Keratinocyte (primary cell): ENCODE measurements around the gene TRAPPC2L. TPM values are rescaled to one million over a fixed set of nuclear protein-coding genes. Genes with fewer than 3 reads are reported as not detected.

Source experiments
- DNase-seq: peaks from one replicate; pipeline ENCODE4 v3.0.0-alpha.2; 2011; ENCODE audit warnings: low read depth, missing footprints, low spot score
- FAIRE-seq: peaks from 2 replicates; lab custom pipeline; 2011; peaks lifted over from hg19 to GRCh38; lab: Jason Lieb, UNC
- H2AFZ ChIP-seq: 2 replicates; pipeline ENCODE4 v1.6.0; 2012; ENCODE audit warnings: low read length, control low read depth, inconsistent platforms; ENCODE audit not compliant: control insufficient read depth
- H3K27ac ChIP-seq: 2 replicates; pipeline ENCODE4 v1.5.1; 2011; ENCODE audit warnings: low read length; ENCODE audit not compliant: control insufficient read depth, insufficient read depth
- H3K27me3 ChIP-seq: 3 replicates; pipeline ENCODE4 v1.6.0; 2011; ENCODE audit warnings: low read length; ENCODE audit not compliant: control insufficient read depth, insufficient read depth; ENCODE audit errors: extremely low read depth
- H3K36me3 ChIP-seq, 2 experiments: 2 replicates in 1 of 2; 3 replicates in 1 of 2; pipeline ENCODE4 v1.5.1; 2011; ENCODE audit warnings: low read length in 2 of 2, mild to moderate bottlenecking in 1 of 2; ENCODE audit not compliant: control insufficient read depth in 2 of 2, insufficient read depth in 2 of 2; ENCODE audit errors: extremely low read depth in 1 of 2
- H3K4me1 ChIP-seq: 3 replicates; pipeline ENCODE4 v1.5.1; 2011; ENCODE audit warnings: low read length; ENCODE audit not compliant: control insufficient read depth, insufficient read depth; ENCODE audit errors: extremely low read depth
- H3K4me2 ChIP-seq: 3 replicates; pipeline ENCODE4 v1.6.0; 2011; ENCODE audit warnings: low read depth, low read length; ENCODE audit not compliant: control insufficient read depth, insufficient read depth; ENCODE audit errors: extremely low read depth
- H3K4me3 ChIP-seq, 3 experiments: fragments of 200-600 bp in 1 of 3; sonication (generic) in 1 of 3; 2 replicates in 2 of 3; 3 replicates in 1 of 3; pipeline ENCODE4 v1.5.1; 2011 to 2016; ENCODE audit warnings: low read length in 3 of 3, mild to moderate bottlenecking in 3 of 3, control low read depth in 2 of 3, inconsistent platforms in 1 of 3, low read depth in 1 of 3, mixed read lengths in 1 of 3, mixed run types in 1 of 3, moderate library complexity in 1 of 3; ENCODE audit not compliant: control insufficient read depth in 2 of 3, insufficient read depth in 2 of 3; ENCODE audit errors: extremely low read depth in 1 of 3
- H3K79me2 ChIP-seq: 2 replicates; pipeline ENCODE4 v1.6.0; 2012; ENCODE audit warnings: low read length; ENCODE audit not compliant: control insufficient read depth, insufficient read depth
- H3K9ac ChIP-seq: 3 replicates; pipeline ENCODE4 v1.6.0; 2011; ENCODE audit warnings: low read length; ENCODE audit not compliant: control insufficient read depth, insufficient read depth; ENCODE audit errors: extremely low read depth
- H3K9me1 ChIP-seq: 3 replicates; pipeline ENCODE4 v1.6.0; 2011; ENCODE audit warnings: low read length; ENCODE audit not compliant: control insufficient read depth, insufficient read depth; ENCODE audit errors: extremely low read depth
- H3K9me3 ChIP-seq: 2 replicates; pipeline ENCODE4 v1.5.1; 2012; ENCODE audit warnings: low read depth, low read length; ENCODE audit not compliant: control insufficient read depth
- H4K20me1 ChIP-seq: 3 replicates; pipeline ENCODE4 v1.6.0; 2011; ENCODE audit warnings: low read length; ENCODE audit not compliant: control insufficient read depth, insufficient read depth; ENCODE audit errors: extremely low read depth
- EZH2 ChIP-seq: IDR thresholded peaks from one replicate; pipeline ENCODE4 v1.6.1; 2012; ENCODE audit warnings: inconsistent platforms, mild to moderate bottlenecking, low read length, moderate library complexity
- dilution Hi-C: fragments of 300-500 bp; cut with MboI; formaldehyde crosslinking; loops from one replicate; pipeline ENCODE4 v1.7.0; 2020; ENCODE audit warnings: low sequenced_read_pairs; ENCODE audit not compliant: extremely low pct_ligation_motif_present
- polyA plus RNA-seq, 5 experiments: library from polyadenylated mRNA; depleted of rRNA in 3 of 5; stranded (reverse) in 3 of 5; stranded (forward) in 1 of 5; unstranded in 1 of 5; fragments of >200 nt; gene quantifications; 1 replicate in 1 of 5; 2 replicates in 3 of 5; 3 replicates in 1 of 5; pipeline versions ENCODE4 v1.2.1 to v1.2.3, GENCODE V29; 2011 to 2012; ENCODE audit warnings: missing spikeins in 2 of 5, low read depth in 1 of 5, low replicate concordance in 1 of 5
- TF ChIP-seq, protein P1 (sequence below), 3 experiments: IDR thresholded peaks in 1 of 3; conservative IDR thresholded peaks in 1 of 3; optimal IDR thresholded peaks in 1 of 3; 2 replicates in 2 of 3; 3 replicates in 1 of 3; pipeline versions ENCODE3 to v1.5.1; 2011; ENCODE audit warnings: low read length in 3 of 3, mild to moderate bottlenecking in 3 of 3, moderate library complexity in 2 of 3, control low read depth in 1 of 3, inconsistent platforms in 1 of 3; ENCODE audit not compliant: insufficient read depth in 2 of 3; ENCODE audit errors: extremely low read depth in 1 of 3

Gene TRAPPC2L
- polyA plus RNA-seq, 1 donor (not counting 4 experiments of a cell fraction or from before 2014, with no cell fraction given): 139 TPM

GRCh38 chr16:88807626-88808453 lies 49.1 kb upstream of the TRAPPC2L start:
- no peak overlapping the region for H3K9ac ChIP-seq
- H3K4me3 ChIP-seq: no peak overlapping the region
- peaks cover 30% of the 10 kb centered on the region for H3K4me1 ChIP-seq
- no peak for TF ChIP-seq EZH2
- TF ChIP-seq, protein P1, sequence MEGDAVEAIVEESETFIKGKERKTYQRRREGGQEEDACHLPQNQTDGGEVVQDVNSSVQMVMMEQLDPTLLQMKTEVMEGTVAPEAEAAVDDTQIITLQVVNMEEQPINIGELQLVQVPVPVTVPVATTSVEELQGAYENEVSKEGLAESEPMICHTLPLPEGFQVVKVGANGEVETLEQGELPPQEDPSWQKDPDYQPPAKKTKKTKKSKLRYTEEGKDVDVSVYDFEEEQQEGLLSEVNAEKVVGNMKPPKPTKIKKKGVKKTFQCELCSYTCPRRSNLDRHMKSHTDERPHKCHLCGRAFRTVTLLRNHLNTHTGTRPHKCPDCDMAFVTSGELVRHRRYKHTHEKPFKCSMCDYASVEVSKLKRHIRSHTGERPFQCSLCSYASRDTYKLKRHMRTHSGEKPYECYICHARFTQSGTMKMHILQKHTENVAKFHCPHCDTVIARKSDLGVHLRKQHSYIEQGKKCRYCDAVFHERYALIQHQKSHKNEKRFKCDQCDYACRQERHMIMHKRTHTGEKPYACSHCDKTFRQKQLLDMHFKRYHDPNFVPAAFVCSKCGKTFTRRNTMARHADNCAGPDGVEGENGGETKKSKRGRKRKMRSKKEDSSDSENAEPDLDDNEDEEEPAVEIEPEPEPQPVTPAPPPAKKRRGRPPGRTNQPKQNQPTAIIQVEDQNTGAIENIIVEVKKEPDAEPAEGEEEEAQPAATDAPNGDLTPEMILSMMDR (optimal IDR thresholded peaks at IDR 0.05 in 1 of 3, IDR thresholded peaks at IDR 0.05 in 1 of 3, conservative IDR thresholded peaks at IDR 0.05 in 1 of 3; ENCODE audit: extremely low read depth in 1 of 3, insufficient read depth in 2 of 3, low read length in 3 of 3): no peak
- no peak overlapping the region for H3K4me2 ChIP-seq
- no peak for FAIRE-seq
- H2AFZ ChIP-seq: no peak overlapping the region
- no peak overlapping the region for H3K27ac ChIP-seq
- H3K79me2 ChIP-seq: peaks cover 30% of the 10 kb centered on the region
- no peaks in the 10 kb centered on the region for H3K9me3 ChIP-seq
- peaks cover 13 to 19% of the 10 kb centered on the region in 2 experiments for H3K36me3 ChIP-seq
- H3K9me1 ChIP-seq: peaks cover 4% of the 10 kb centered on the region
- peaks cover 2% of the 10 kb centered on the region for H4K20me1 ChIP-seq
- no peaks in the 10 kb centered on the region for H3K27me3 ChIP-seq
- no peak for DNase-seq
- dilution Hi-C loops: no loop called here

DNA sequence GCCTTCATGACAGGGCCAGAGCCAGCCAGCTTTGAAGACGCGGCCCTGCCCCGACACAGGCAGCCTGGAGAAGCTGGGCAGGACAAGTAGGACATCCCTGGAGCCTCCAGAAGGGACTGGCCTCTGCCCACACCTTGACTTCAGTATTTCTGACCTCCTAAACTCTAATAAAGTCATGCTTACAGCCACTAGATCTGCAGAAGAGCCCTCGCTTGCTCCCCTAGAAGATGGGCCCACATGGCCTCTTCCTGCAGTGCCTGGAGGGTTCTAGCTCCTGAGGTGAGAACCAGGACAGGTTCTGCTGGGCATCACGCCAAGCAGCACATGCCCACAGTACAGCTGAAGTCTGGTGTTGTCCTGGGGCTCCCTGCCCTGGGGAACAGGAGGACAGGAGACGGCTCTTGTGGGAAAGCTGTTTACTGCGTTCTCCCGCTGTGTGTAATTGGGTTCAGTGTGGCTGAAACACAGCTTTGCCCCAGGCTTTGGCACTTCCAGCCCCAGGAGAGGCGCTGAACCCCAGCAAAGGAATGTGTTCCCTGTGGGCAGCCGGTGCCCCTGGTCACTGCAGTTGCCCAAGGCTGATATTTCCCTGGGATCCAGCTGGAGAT lies 47.8 kb upstream of the TRAPPC2L start:
- Histone ChIP-seq H3K79me2 (peaks cover 29% of the 10 kb centered on the region), H3K36me3 (peaks cover 13 to 19% of the 10 kb centered on the region in 2 experiments), H3K27ac (no peak overlapping the region), H3K9ac (no peak overlapping the region), H3K9me1 (peaks cover 4% of the 10 kb centered on the region), H3K4me2 (peak overlapping the region; percentile 96), H3K4me3 (no peak overlapping the region), H3K9me3 (no peaks in the 10 kb centered on the region), H3K4me1 (peaks cover 30% of the 10 kb centered on the region), H3K27me3 (no peaks in the 10 kb centered on the region), H2AFZ (no peak overlapping the region), H4K20me1 (peaks cover 2% of the 10 kb centered on the region)
- dilution Hi-C loops: no loop called here
- DNase-seq (no peak), FAIRE-seq (no peak)
- no peak for TF ChIP-seq EZH2
- TF ChIP-seq, protein P1 (optimal IDR thresholded peaks at IDR 0.05 in 1 of 3, IDR thresholded peaks at IDR 0.05 in 1 of 3, conservative IDR thresholded peaks at IDR 0.05 in 1 of 3; ENCODE audit: extremely low read depth in 1 of 3, insufficient read depth in 2 of 3, low read length in 3 of 3): no peak
